Measurements from ENCODE around the gene STK11IP.

DNA sequence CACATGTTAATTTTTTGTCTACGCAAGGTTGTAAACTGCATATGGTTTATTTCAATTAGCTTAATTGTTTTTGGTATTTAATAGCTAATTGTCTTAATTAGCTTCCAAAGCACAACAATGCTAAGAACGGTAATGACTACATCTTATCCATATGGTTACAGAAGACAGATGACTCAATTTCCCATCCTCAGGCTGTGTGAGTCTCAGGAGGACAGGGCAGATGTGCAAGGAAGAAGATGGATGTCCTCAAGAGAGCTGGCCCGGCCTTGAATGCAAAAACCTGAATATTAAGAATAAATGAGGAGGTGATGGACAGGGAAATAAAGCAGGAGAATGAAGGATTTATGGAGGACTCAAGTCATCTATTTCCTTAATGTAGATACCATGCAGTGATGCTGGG is 61.2 kb downstream of the STK11IP start:
- TF ChIP-seq ESRRA (CRISPR knock-in tag; IDR thresholded peaks at IDR 0.05; ENCODE audit: borderline replicate concordance), result no peak
- no peak for TF ChIP-seq ELF4 (CRISPR knock-in tag; IDR thresholded peaks at IDR 0.05; ENCODE audit: low read depth)
- no peak for TF ChIP-seq GABPB1 (CRISPR knock-in tag; IDR thresholded peaks at IDR 0.05)
- TF ChIP-seq, protein P1, sequence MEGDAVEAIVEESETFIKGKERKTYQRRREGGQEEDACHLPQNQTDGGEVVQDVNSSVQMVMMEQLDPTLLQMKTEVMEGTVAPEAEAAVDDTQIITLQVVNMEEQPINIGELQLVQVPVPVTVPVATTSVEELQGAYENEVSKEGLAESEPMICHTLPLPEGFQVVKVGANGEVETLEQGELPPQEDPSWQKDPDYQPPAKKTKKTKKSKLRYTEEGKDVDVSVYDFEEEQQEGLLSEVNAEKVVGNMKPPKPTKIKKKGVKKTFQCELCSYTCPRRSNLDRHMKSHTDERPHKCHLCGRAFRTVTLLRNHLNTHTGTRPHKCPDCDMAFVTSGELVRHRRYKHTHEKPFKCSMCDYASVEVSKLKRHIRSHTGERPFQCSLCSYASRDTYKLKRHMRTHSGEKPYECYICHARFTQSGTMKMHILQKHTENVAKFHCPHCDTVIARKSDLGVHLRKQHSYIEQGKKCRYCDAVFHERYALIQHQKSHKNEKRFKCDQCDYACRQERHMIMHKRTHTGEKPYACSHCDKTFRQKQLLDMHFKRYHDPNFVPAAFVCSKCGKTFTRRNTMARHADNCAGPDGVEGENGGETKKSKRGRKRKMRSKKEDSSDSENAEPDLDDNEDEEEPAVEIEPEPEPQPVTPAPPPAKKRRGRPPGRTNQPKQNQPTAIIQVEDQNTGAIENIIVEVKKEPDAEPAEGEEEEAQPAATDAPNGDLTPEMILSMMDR (IDR thresholded peaks at IDR 0.05), result no peak
- TF ChIP-seq NFYB (CRISPR knock-in tag; conservative IDR thresholded peaks at IDR 0.05; ENCODE audit: low read depth), result no peak
- TF ChIP-seq, protein P2, sequence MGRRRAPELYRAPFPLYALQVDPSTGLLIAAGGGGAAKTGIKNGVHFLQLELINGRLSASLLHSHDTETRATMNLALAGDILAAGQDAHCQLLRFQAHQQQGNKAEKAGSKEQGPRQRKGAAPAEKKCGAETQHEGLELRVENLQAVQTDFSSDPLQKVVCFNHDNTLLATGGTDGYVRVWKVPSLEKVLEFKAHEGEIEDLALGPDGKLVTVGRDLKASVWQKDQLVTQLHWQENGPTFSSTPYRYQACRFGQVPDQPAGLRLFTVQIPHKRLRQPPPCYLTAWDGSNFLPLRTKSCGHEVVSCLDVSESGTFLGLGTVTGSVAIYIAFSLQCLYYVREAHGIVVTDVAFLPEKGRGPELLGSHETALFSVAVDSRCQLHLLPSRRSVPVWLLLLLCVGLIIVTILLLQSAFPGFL (CRISPR knock-in tag; IDR thresholded peaks at IDR 0.05; ENCODE audit: borderline replicate concordance), result no peak
- TF ChIP-seq, protein P3, sequence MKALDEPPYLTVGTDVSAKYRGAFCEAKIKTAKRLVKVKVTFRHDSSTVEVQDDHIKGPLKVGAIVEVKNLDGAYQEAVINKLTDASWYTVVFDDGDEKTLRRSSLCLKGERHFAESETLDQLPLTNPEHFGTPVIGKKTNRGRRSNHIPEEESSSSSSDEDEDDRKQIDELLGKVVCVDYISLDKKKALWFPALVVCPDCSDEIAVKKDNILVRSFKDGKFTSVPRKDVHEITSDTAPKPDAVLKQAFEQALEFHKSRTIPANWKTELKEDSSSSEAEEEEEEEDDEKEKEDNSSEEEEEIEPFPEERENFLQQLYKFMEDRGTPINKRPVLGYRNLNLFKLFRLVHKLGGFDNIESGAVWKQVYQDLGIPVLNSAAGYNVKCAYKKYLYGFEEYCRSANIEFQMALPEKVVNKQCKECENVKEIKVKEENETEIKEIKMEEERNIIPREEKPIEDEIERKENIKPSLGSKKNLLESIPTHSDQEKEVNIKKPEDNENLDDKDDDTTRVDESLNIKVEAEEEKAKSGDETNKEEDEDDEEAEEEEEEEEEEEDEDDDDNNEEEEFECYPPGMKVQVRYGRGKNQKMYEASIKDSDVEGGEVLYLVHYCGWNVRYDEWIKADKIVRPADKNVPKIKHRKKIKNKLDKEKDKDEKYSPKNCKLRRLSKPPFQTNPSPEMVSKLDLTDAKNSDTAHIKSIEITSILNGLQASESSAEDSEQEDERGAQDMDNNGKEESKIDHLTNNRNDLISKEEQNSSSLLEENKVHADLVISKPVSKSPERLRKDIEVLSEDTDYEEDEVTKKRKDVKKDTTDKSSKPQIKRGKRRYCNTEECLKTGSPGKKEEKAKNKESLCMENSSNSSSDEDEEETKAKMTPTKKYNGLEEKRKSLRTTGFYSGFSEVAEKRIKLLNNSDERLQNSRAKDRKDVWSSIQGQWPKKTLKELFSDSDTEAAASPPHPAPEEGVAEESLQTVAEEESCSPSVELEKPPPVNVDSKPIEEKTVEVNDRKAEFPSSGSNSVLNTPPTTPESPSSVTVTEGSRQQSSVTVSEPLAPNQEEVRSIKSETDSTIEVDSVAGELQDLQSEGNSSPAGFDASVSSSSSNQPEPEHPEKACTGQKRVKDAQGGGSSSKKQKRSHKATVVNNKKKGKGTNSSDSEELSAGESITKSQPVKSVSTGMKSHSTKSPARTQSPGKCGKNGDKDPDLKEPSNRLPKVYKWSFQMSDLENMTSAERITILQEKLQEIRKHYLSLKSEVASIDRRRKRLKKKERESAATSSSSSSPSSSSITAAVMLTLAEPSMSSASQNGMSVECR (CRISPR knock-in tag; IDR thresholded peaks at IDR 0.05; ENCODE audit: borderline replicate concordance), result no peak
- TF ChIP-seq JUN (CRISPR knock-in tag; IDR thresholded peaks at IDR 0.05), result no peak
- TF ChIP-seq, protein P4, sequence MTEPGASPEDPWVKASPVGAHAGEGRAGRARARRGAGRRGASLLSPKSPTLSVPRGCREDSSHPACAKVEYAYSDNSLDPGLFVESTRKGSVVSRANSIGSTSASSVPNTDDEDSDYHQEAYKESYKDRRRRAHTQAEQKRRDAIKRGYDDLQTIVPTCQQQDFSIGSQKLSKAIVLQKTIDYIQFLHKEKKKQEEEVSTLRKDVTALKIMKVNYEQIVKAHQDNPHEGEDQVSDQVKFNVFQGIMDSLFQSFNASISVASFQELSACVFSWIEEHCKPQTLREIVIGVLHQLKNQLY (CRISPR knock-in tag; IDR thresholded peaks at IDR 0.05), result no peak
- no peak for TF ChIP-seq ZNF671 (CRISPR knock-in tag; IDR thresholded peaks at IDR 0.05)
- TF ChIP-seq NR1H2 (CRISPR knock-in tag; IDR thresholded peaks at IDR 0.05), result no peak
